ENCODE measurements around the gene BRD3OS.

Gene BRD3OS

GRCh38 chr9:133991964-133992779, 33.1 kb upstream of the BRD3OS start, which contains the start of gene VAV2:
Gene VAV2, minus strand, starts transcription at chr9:133992324. Its CDS starts 46 bp downstream, at chr9:133992278.
- no peak for TF ChIP-seq CTCF (IDR thresholded peaks at IDR 0.05; ENCODE audit: control extremely low read depth, extremely low read depth, low read depth, missing control alignments)
- ChIA-PET POLR2A (no interaction called here), CTCF (interaction anchor here (0.6 to 4.6 kb wide), 11 partner anchors 12 to 458 kb away, joined by 3 to 186 read pairs (median 4); no protein-coding TSS in a partner anchor)
- peak; percentile 80 for DNase-seq (ENCODE audit: extremely low spot score)

GRCh38 chr9:133992780-133993634, 32.3 kb upstream of the BRD3OS start:
- DNase-seq (ENCODE audit: extremely low spot score) = peak; percentile 90

DNA sequence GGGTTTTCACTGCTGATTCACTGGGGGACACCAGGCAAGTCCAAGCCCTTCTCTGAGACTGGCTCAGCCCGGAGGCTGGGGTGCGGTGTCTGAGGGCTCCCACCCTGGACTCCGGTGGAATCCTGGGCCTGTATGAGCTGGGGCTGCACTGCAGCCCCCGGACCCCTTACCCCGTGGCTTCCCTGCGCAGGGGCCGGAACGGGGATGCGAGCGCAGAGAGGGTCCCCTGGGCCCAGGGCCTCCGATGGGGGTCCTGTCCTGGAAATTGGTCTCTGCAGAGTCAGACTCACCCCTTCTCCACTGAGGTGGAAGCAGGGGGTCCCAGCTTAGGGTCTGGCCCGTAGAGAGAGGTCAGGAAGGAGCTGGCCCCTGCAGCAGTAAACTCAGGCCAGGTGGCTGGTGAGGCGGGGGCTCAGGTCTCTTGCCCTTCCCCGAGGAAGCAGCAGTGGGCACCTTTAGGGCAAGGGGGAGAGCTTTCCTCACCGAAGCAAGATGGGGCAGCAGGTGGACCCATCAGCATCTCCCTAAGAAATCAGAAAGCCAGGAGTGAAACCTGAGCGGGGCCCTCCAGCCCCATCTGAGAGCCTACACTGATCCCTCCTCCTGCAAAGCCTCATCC, 31.5 kb upstream of the BRD3OS start:
- ChIA-PET POLR2A (no interaction called here), CTCF (interaction anchor here (0.6 to 4.6 kb wide), 53 partner anchors 9 to 460 kb away, joined by 3 to 186 read pairs (median 4); partner anchors contain the start of genes BRD3OS, SARDH and WDR5)
- no peak for TF ChIP-seq CTCF (IDR thresholded peaks at IDR 0.05; ENCODE audit: control extremely low read depth, extremely low read depth, low read depth, missing control alignments)
- no peak for DNase-seq (ENCODE audit: extremely low spot score)

More at GRCh38 chr9:133992780-133993634, 32.3 kb upstream of the BRD3OS start:
- TF ChIP-seq CTCF (IDR thresholded peaks at IDR 0.05; ENCODE audit: control extremely low read depth, extremely low read depth, low read depth, missing control alignments) = peak; percentile 53
- ChIA-PET CTCF (interaction anchor here (0.9 to 4.6 kb wide), 44 partner anchors 8 to 459 kb away, joined by 3 to 186 read pairs (median 4); partner anchors contain the start of genes BRD3OS, SARDH and WDR5), POLR2A (no interaction called here)

DNA sequence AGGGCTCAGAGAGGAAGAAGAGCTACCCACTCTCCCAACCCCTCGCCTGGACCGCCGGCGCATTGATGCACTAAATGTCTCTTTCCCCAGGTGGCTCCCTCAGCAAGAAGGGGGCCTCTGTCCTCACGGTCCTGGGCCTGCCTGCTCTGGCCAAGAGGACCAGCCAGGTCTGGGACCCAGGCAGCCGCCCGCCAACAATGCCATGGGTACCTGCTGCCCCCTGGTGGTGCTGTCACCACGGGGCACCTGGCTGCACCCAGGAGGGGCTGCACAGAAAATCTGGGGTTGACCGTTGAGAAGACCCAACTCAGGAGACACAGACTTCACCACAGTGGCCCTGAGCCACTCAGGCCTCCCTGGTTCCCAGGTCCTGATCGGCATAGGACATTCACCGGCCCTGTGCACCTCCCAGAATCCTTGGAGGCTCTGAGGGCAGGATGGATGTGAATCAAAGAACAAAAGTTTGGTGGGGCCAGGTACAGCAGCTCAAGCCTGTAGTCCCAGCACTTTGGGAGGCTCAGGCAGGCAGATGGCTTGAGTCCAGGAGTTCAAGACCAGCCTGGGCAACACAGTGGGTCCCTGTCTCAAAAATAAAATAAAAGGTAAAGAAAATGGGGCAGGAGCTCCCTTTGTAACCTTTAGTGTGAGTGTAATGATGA, 30.8 kb upstream of the BRD3OS start:
- ChIA-PET POLR2A (no interaction called here), CTCF (interaction anchor here (0.6 to 4.6 kb wide), 58 partner anchors 10 to 508 kb away, joined by 3 to 186 read pairs (median 4); partner anchors contain the start of genes BRD3OS and SARDH)
- peak; percentile 87 for DNase-seq (ENCODE audit: extremely low spot score)
- peak; percentile 99 for TF ChIP-seq CTCF (IDR thresholded peaks at IDR 0.05; ENCODE audit: control extremely low read depth, extremely low read depth, low read depth, missing control alignments)

GRCh38 chr9:133995012-133995896, 30.0 kb upstream of the BRD3OS start:
- POLR2A ChIA-PET = no interaction called here
- CTCF ChIA-PET = interaction anchor here (0.6 to 4.6 kb wide), 33 partner anchors 11 to 509 kb away, joined by 3 to 186 read pairs (median 6); partner anchors contain the start of genes BRD3OS and SARDH
- DNase-seq (ENCODE audit: extremely low spot score) = no peak
- peak; percentile 45 for TF ChIP-seq CTCF (IDR thresholded peaks at IDR 0.05; ENCODE audit: control extremely low read depth, extremely low read depth, low read depth, missing control alignments)
